NB4 (cell line): Measurements from ENCODE around the gene SLC46A1.
A peak's percentile ranks its signal among the peaks of the same experiment; 100 is the strongest.

Experiments used
- DNase-seq: peaks from one replicate; pipeline ENCODE4 v3.0.0; 2010; ENCODE audit warnings: low read depth
- H3K4me3 ChIP-seq: one replicate; pipeline ENCODE4 v1.5.1; 2011; ENCODE audit warnings: mild to moderate bottlenecking, low read depth, low read length, moderate library complexity
- CTCF ChIP-seq: IDR thresholded peaks from one replicate; pipeline ENCODE4 v1.5.1; 2012; ENCODE audit warnings: low read depth, low read length
- MAX ChIP-seq: IDR thresholded peaks from 2 replicates; pipeline ENCODE4 v1.6.1; 2011; ENCODE audit warnings: low read depth, low read length
- MYC ChIP-seq: IDR thresholded peaks from 2 replicates; pipeline ENCODE4 v1.6.1; 2011; ENCODE audit warnings: low read depth, low read length
- POLR2A ChIP-seq: IDR thresholded peaks from 2 replicates; pipeline ENCODE4 v1.6.1; 2011; ENCODE audit warnings: mild to moderate bottlenecking; ENCODE audit not compliant: insufficient read length; ENCODE audit errors: extremely low read depth

The SLC46A1 gene

GRCh38 chr17:28402844-28403243 is 3.2 kb downstream of the SLC46A1 start:
- TF ChIP-seq MAX = no peak
- TF ChIP-seq MYC = no peak
- DNase-seq = no peak
- no peak overlapping the region for H3K4me3 ChIP-seq

- TF ChIP-seq POLR2A = no peak
- TF ChIP-seq MYC = no peak
- no peak for TF ChIP-seq CTCF
- no peak for TF ChIP-seq MAX
- no peak overlapping the region for H3K4me3 ChIP-seq
- DNase-seq = no peak
These were observed 3.8 kb downstream of the SLC46A1 start for GRCh38 chr17:28402224-28402630.

GRCh38 chr17:28399808-28400207 is 6.2 kb downstream of the SLC46A1 start:
- TF ChIP-seq MYC (no peak), CTCF (no peak), MAX (no peak)
- DNase-seq = no peak

GRCh38 chr17:28398280-28398981 is 7.6 kb downstream of the SLC46A1 start:
- no peak overlapping the region for H3K4me3 ChIP-seq
- no peak for TF ChIP-seq MAX
- TF ChIP-seq CTCF = no peak
- TF ChIP-seq MYC = no peak
- no peak for TF ChIP-seq POLR2A
- peak; percentile 42 for DNase-seq

More at GRCh38 chr17:28399808-28400207, 6.2 kb downstream of the SLC46A1 start:
- H3K4me3 ChIP-seq = no peak overlapping the region

GRCh38 chr17:28397687-28398279 is 8.2 kb downstream of the SLC46A1 start:
- no peak overlapping the region for H3K4me3 ChIP-seq
- no peak for TF ChIP-seq CTCF
- no peak for TF ChIP-seq POLR2A
- no peak for TF ChIP-seq MYC
- TF ChIP-seq MAX = no peak
- DNase-seq = no peak

GRCh38 chr17:28397275-28397674 is 8.7 kb downstream of the SLC46A1 start:
- no peak for DNase-seq
- no peak overlapping the region for H3K4me3 ChIP-seq
- TF ChIP-seq MYC (no peak), CTCF (no peak), POLR2A (no peak), MAX (no peak)
